Epithelial cell of proximal tubule (primary cell): Measurements from ENCODE around the gene PCNP. TPM values are rescaled to one million over a fixed set of nuclear protein-coding genes. Genes with fewer than 3 reads are reported as not detected.
"Not testable (repeated sequence)": the region's sequence is repeated elsewhere in the genome, so short reads cannot be mapped to it uniquely, and the experiment has no call there.

ENCODE experiments used
- DNase-seq: peaks from one replicate; pipeline ENCODE4 v3.0.0-alpha.2; 2011; ENCODE audit warnings: low read depth
- H3K4me3 ChIP-seq: 2 replicates; pipeline ENCODE4 v1.5.1; 2011; ENCODE audit warnings: low read depth, mild to moderate bottlenecking, low read length
- total RNA-seq: library from RNA; depleted of rRNA; stranded (reverse); fragments of >200 nt; gene quantifications from 2 replicates; pipeline ENCODE4 v1.2.3, GENCODE V29; 2015
- TF ChIP-seq, protein P1 (sequence below): conservative IDR thresholded peaks from 2 replicates; pipeline ENCODE4 v1.5.1; 2012; ENCODE audit warnings: low read depth, mild to moderate bottlenecking, low read length

PCNP gene
- total RNA-seq, 1 donor from 2014 or later, result 54.7 TPM

DNA sequence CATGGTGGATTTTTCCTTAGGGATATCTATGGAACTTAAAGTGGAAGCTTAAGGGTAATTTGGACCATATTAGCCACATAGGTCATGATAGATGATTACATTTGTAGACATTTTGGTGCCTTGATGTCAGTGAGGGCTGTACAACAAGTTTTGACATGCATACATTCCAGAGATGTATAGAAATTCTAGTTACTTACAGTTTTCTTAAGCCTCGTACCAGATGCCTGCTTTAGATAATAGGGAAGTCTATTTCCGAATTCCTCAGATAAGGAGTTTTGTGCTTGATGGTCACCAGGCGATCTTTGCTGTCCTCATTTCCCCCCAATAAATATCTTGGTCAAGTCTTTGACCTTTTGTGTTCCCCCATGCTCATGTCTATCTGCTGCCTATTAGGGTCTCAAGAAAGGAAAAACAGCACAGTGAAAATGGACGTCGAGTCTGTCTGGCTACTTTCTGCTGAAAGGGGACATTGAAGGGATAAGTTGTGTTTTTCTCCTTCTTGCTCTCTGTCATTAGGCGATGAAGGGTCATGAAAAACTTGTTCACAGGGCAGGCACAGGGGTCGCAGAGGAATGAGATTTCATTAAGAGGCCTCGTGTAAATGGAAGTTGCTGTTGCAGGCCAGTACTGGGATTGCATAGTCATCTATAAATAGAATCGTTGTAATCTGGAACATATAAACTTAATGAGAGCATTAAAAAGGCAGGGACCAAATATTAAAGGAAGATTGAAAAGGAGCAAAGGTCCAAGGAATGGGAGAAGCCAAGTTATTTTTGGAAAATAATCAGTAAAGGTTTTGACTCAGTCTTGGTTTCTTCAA is 41.0 kb upstream of the PCNP start:
- DNase-seq, result no peak
- TF ChIP-seq, protein P1, sequence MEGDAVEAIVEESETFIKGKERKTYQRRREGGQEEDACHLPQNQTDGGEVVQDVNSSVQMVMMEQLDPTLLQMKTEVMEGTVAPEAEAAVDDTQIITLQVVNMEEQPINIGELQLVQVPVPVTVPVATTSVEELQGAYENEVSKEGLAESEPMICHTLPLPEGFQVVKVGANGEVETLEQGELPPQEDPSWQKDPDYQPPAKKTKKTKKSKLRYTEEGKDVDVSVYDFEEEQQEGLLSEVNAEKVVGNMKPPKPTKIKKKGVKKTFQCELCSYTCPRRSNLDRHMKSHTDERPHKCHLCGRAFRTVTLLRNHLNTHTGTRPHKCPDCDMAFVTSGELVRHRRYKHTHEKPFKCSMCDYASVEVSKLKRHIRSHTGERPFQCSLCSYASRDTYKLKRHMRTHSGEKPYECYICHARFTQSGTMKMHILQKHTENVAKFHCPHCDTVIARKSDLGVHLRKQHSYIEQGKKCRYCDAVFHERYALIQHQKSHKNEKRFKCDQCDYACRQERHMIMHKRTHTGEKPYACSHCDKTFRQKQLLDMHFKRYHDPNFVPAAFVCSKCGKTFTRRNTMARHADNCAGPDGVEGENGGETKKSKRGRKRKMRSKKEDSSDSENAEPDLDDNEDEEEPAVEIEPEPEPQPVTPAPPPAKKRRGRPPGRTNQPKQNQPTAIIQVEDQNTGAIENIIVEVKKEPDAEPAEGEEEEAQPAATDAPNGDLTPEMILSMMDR, result no peak
- no peak overlapping the region for H3K4me3 ChIP-seq

DNA sequence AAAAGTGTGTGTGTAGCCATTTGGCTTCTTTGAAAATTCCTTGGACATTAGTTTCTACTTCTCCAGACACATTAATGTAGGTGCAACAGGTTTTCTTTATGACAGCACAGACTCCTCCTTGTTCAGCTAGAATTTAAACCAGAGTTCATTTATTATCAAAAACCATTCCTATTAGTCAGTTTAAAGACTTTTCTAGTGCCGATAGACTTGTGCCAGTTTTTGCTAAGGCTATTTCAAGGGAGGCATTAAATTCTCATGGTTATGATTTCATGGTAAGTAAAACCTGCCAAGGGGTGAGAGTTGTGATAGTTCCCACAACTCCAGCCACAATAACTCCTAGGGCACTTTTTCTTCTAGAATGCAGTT is 40.4 kb upstream of the PCNP start:
- DNase-seq, result no peak
- no peak overlapping the region for H3K4me3 ChIP-seq
- TF ChIP-seq, protein P1, result no peak

DNA sequence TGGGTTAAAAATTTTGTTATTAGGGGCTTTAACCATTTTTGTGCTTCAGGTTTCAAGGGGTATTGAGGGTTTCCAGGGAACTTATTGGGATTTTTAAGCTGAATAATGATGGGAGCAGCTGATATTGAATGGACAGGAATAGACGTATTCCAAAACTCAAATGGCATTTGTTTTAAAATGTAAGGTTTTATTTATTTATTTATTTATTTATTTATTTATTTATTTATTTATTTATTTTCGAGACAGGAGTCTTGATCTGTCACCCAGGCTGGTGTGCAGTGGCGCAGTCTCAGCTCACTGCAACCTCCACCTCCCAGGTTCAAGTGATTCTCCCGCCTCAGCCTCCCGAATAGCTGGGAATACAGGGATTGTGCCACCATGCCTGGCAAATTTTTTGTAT is 38.8 kb upstream of the PCNP start:
- TF ChIP-seq, protein P1, result no peak
- DNase-seq, result no peak
- no peak overlapping the region for H3K4me3 ChIP-seq

DNA sequence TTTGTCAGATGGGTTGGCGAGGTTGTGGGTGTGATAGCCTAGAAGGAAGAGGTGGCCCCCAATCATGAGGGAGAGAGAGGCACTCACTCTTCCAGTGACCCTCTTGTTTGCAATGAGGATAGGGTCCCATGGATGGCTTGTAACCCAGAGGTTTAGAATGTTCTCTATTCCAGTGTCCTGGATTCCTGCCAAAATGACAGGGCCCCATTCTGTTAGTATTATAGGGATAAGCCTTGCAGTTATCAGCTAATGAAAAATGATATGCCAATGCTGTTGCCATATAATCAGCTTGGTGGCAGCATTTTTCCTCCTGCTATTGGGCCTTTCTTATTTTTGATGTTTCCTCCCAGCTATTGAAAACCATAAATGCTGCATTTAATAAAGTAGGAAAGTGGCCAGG is 37.7 kb upstream of the PCNP start:
- no peak for DNase-seq
- no peak overlapping the region for H3K4me3 ChIP-seq
- TF ChIP-seq, protein P1, result no peak

DNA sequence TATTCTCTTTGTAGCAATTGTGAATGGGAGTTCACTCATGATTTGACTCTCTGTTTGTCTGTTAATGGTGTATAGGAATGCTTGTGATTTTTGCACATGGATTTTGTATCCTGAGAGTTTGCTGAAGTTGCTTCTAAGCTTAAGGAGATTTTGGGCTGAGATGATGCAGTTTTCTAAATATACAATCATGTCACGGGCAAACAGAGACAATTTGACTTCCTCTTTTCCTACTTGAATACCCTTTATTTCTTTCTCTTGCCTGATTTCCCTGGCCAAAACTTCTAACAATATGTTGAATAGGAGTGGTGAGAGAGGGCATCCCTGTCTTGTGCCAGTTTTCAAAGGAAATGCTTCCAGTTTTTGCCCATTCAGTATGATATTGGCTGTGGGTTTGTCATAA is 37.0 kb upstream of the PCNP start:
- not testable (repeated sequence) for DNase-seq, H3K4me3 ChIP-seq

DNA sequence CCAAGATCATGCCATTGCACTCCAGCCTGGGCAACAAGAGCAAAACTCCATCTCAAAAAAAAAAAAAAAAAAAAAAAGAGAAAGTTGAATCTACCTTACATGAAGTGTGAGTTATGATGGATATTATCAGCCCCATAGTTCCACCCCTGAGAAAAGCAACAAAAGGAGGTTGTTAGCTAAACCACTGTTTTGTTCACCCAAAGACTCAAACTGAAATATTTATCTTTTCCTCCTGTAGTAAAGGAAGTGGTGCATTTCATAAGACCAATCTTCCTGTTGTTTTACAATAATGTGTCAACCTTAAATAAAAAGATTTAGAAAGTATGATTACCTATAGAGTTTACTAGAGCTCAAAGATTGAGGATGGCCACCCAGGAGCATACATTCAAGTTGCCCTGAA is 31.0 kb upstream of the PCNP start:
- no peak for DNase-seq
- TF ChIP-seq, protein P1, result no peak
- H3K4me3 ChIP-seq, result no peak overlapping the region

DNA sequence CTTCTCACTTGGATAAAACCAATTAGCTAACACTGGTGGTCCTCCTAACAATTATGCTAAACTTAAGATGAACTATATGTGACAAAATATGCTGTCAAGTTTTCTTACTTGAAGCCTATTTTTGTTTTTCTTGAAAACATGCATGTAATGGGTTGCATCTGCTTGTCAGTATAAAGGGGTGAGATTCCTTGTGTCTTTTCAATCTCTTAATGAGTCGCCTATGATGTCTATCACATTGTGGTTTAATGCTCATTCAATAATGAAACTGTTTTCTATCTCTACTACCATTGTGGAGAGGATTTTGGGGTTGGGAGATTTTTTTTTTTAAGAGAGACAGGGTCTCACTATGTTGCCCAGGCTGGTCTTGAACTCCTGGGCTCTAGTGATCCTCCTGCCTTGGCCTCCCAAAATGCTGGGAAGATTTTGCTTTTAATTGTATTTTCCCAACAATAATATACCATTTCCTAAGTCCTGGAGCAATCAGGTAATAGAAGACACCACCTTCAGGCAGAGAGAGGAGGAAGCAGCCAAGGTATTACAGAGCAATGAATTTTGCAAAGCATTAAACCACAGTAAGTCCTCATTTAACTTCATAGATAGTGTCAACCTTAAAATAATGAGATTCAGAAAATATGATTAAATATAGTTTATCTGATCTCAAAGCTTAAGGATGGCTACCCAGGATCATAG is 29.7 kb upstream of the PCNP start:
- no peak overlapping the region for H3K4me3 ChIP-seq
- TF ChIP-seq, protein P1, result peak; percentile 55
- no peak for DNase-seq
